Body of pancreas (tissue), 4 donors: ENCODE data around the gene TMEM174.

Source experiments
- POLR2A ChIP-seq, 3 donors: fragments of 450-650 bp; IDR thresholded peaks; one replicate each; pipeline ENCODE4 v1.6.1; 2016; ENCODE audit warnings: antibody characterized with exemption in 3 of 3, mild to moderate bottlenecking in 2 of 3
- TF ChIP-seq, protein P1 (sequence below), 7 experiments: fragments of 450-650 bp in 4 of 7; fragments of 200-600 bp in 3 of 7; sonication (generic) in 3 of 7; IDR thresholded peaks; one replicate each; pipeline ENCODE4 v1.5.1; 2016 to 2019; ENCODE audit warnings: antibody characterized with exemption in 7 of 7

GRCh38 chr5:73178265-73178664, 5.3 kb downstream of the TMEM174 start:
- TF ChIP-seq, protein P1, sequence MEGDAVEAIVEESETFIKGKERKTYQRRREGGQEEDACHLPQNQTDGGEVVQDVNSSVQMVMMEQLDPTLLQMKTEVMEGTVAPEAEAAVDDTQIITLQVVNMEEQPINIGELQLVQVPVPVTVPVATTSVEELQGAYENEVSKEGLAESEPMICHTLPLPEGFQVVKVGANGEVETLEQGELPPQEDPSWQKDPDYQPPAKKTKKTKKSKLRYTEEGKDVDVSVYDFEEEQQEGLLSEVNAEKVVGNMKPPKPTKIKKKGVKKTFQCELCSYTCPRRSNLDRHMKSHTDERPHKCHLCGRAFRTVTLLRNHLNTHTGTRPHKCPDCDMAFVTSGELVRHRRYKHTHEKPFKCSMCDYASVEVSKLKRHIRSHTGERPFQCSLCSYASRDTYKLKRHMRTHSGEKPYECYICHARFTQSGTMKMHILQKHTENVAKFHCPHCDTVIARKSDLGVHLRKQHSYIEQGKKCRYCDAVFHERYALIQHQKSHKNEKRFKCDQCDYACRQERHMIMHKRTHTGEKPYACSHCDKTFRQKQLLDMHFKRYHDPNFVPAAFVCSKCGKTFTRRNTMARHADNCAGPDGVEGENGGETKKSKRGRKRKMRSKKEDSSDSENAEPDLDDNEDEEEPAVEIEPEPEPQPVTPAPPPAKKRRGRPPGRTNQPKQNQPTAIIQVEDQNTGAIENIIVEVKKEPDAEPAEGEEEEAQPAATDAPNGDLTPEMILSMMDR (IDR thresholded peaks at IDR 0.05): no peak
- no peak for TF ChIP-seq POLR2A (IDR thresholded peaks at IDR 0.05)
